Measurements from ENCODE around the gene SPHK1.

The SPHK1 gene

GRCh38 chr17:76365256-76365903 is 19.0 kb upstream of the SPHK1 start:
- no peak for DNase-seq

GRCh38 chr17:76366247-76366646 is 18.2 kb upstream of the SPHK1 start:
- DNase-seq = no peak

- no peak for DNase-seq
These were observed 16.8 kb upstream of the SPHK1 start for GRCh38 chr17:76367642-76368041.

DNA sequence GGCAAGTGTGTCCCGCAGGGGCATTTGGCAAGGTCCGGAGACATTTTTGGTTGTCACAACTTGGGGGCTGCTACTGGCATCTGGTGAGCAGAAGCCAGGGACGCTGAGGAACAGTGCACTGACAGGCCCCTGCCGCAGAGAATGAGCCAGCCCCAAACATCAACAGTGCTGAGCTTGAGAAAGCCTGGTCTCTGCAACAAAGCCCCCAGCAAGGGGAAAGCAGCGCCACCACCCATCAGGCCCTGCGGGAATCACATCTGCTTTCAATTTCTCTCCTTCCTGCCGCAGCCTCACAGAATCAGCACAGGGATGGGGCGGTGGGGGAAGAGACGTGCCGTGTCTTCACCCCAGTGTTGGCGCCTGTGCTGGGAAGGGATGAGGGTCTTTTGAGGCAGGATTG is 15.9 kb upstream of the SPHK1 start:
- DNase-seq = no peak

- DNase-seq = no peak
These were observed 15.0 kb upstream of the SPHK1 start for GRCh38 chr17:76369379-76369778.

- no peak for DNase-seq
These were observed 14.6 kb upstream of the SPHK1 start for GRCh38 chr17:76369804-76370203.

DNA sequence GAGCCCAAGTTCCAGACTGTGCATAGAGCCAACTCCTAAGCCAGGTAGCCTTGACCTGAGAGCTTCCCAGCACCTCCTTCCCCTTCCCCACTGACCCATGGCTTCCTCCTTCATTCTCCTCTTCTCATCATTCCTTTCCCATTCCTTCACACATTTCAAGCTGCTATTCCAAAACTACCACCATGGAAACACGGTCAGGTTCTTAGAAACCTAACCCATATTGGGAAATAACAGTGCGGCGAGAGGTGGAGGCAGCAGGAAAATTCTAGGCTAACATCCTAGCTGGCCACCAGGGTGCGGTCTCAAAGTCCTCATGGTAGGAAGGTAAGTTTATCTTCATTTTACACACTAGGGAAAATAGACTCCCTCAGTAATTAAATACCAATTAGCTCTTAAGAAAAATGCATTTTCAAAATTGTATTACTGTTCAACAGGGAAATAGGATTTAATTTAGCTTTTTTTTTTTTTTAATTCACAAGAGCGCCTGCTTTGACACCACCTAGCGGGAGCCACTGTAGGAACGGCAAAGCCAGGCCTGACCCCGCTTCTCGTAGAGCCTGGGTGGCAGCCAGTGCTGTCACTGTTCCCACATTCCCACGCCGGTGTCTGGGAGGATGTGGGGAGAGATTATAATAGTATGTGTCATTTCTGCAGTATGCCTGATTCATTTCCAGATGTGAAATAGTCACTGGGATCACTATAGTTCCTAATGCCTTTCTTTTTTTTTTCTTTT is 14.0 kb upstream of the SPHK1 start:
- DNase-seq = no peak

DNA sequence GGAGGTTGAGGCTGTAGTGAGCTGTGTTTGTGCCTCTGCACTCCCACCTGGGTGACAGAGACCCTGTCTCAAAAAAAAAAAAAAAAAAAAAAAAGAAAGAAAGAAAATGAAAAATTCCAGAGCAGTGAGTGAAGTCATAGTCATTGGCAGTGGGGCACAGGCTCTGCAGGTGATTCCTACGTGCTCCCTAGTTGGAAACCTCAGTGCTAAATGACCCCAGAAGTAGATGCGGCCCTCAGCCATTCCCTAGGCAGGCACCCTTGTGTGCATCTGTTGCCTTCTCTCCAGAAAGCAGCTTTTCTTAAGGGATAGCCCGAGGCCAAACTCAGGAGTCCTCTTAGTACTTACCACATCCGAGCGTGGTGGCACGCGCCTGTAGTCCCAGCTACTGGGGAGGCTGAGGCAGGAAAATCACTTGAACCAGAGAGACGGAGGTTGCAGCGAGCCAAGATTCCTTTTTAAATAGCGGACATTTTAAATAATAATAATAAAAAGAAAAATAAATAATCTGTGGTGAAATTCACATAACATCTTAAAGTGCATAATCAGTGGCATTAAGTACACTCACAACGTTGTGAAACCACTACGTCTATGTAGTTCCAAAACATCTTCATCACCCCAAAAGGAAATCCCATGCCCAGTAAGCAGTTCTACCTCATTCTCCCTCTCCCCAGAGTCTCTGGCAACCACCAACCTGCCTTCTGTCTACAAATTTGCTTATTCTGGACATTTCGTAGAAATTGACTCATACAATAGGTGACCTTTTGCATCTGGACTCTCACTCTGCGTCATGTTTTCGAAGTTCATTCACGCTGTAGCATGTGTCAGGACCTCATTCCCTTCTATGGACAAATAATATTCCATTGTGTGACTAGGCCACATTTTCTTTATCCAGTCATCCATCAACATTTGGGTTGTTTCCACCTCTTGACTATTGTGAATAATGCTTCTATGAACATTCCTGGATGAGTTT is 12.5 kb upstream of the SPHK1 start:
- DNase-seq = no peak

DNA sequence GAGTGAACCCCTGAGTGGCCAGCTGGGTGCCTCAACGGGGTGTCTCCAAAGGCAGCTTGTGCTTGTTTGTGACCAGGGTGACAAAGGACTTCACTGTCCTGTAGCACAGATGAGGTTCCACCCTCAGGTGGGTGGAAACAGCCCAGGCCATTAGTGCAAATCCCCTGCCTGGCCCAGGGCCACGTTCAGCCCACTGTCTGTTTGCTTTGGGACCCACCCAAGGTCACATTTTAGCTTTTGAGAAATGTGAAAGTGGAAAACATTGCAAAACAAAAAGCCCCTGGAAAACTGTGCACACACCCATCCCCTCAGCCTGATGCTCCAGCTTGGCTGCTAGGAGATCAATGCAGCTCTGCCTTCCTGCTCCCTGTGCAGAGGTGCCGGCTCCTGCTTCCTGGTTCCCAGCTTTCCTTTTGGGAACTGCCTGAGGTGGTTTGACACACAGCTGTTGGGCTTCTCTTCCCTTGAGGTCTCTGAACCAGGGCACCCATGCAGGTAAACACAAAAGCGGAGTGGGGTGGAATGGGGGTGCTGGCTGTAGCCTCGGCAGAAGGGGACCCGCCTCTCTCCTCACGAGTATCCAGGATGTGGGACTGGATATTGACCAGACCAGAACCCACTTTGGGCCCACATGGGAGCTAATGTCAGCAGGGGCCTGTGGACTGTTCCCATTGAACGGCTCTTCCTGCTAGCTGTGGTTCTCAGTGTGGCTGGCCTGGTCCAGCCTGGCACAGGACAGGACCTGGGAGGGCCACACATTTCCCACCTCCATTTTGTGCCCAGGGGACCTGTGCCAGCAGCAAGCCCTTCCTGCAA is 7.9 kb upstream of the SPHK1 start:
- DNase-seq = no peak

DNA sequence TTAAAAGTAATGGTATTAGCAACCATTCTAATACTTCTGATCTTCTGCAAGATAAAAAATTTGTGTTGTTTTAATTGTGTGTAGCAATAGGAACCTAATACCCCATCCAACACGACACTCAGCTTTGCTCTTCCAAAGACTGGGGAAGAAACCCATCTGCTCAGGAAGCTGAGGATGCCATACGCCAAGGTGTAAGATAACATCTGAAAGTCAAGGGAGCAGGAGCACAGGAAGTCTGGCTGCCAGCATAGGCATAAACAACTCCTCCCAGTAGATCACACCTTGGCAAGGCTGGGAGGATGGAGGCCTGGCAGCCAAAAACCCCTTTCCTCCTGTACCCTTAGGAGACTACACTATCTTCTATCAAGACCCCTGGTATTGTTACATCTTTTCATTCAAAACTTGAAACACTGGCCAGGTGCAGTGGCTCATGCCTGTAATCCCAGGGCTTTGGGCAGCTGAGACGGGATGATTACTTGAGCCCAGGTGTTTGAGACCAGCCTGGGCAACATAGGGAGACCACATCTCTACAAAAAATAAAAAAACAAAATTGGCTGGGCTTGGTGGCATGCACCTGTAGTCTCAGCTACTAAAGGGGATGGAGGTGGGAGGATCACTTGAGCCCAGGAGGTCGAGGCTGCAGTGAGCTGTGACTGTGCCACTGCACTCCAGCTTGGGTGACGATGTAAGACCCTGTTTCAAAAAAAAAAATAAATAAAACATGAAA is 5.7 kb upstream of the SPHK1 start:
- DNase-seq = no peak

DNA sequence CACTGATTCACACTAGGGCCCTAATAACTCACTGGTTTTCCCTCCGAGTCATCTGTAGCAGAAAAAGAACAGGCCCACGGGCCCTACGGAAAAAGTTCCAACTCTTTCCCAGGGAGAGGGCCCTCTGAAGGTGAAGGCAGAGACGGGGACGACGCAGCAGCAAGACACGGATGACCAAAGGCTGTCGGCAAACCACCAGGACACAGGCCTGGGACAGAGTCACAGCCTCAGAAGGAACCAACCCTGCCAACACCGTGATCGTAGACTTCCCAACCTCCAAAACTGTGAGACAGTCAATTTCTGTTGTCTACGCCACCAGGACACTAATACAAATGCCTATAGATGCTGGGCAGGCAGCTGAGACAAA is 5.2 kb upstream of the SPHK1 start:
- DNase-seq = no peak

DNA sequence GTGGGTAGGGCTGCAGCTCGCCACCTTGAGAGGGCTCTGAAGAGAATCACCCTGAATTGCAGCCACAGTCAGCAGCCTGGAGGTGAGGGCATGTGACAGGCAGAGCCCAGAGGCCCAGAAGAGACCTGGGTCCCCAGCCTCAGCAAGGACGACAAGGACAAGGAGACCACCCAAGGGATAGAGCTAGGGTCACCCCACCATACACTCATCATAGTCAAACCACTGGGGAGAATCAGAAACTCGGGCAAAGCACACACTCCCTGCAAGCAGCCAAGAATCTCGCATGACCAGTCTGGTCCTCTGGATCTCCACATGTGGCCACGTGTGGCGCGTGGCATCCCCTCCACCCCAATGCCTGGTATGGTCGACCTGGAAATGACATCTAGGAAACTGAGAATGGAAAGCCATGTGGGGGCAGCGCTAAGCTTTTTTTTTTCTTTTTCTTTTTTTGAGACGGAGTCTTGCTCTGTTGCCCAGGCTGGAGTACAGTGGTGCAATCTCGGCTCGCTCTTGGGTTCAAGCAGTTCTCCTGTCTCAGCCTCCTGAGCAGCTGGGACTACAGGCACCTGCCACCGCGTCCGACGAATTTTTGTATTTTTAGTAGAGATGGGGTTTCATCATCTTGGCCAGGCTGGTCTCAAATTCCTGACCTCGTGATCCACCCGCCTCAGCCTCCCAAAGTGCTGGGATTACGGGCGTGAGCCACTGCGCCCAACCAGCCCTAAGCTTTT is 4.6 kb upstream of the SPHK1 start:
- DNase-seq = no peak

DNA sequence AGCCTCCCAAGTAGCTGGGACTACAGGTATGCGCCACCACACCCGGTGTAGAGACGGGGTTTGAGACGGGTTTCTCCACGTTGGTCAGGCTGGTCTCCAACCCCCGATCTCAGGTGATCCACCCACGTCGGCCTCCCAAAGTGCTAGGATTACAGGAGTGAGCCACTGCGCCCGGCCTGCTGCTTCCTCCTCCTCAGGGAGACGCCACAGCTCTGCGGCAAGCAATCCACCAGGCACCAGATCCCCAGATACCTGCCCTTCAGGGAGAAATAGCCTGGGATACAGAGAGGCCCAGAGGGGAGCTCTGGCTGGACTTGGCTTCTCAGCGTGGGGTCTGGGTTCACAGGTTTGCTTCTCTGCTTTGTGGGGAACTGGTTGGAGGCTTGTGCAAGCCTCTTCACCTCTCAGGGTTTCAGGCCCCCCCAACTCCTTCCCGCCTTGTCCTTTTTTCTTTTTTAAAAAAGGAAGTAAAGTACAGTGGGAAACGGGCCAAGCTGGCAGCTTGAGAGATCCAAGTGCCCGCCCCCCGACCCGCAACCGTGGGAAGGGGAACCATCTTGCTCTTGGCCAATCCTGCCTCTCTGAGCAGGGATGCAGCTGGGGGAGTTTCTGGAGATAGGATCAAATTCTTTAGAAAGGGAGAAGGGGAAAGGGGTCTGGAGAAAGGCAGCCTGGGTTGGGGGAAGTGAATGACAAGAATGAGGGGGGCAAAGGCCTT is 2.6 kb upstream of the SPHK1 start:
- no peak for DNase-seq

DNA sequence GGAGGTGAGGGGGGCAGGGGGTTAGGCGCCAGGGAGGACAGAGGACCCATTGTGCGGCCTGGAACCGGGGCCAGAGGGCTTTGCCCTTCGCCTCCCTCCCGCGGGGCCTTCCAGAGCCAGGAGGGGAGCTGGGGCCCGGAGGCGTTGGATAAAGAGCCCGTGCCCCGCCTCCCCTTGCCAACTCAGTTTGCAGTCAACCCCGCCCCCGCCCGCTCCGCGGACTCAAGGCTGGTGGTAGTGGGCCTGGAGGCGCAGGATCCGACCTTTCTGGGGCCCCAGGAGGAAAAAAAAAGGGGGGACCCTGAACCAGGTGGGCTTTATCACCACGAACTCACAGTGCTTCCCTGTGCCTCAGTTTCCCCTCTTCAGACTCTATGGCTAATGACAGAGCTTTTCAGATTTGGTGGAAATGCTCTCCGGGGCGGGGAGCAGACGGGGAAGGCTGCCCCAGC is 2.0 kb upstream of the SPHK1 start:
- DNase-seq = no peak

- no peak for DNase-seq
These were observed 1.4 kb upstream of the SPHK1 start for GRCh38 chr17:76382803-76383545.

- no peak for DNase-seq
These were observed 725 bp upstream of the SPHK1 start for GRCh38 chr17:76383546-76384221.

- DNase-seq = no peak
These were observed 830 bp downstream of the SPHK1 start for GRCh38 chr17:76384987-76385891.
